ENCODE measurements around the gene SPRYD7.

- no peak for TF ChIP-seq CTCF (IDR thresholded peaks at IDR 0.05)
- TF ChIP-seq POLR2A (IDR thresholded peaks at IDR 0.05) = no peak
- TF ChIP-seq EP300 (IDR thresholded peaks at IDR 0.05; ENCODE audit: low read depth) = no peak
- TF ChIP-seq POLR2AphosphoS5 (IDR thresholded peaks at IDR 0.05) = no peak
These were observed 2.2 kb upstream of the SPRYD7 start for GRCh38 chr13:49938314-49938713.
